Heart right ventricle (tissue), 16 donors: ENCODE results near the gene BRPF3. TPM values are rescaled to one million over a fixed set of nuclear protein-coding genes. Genes with fewer than 3 reads are reported as not detected.

ENCODE experiments used
- ATAC-seq, 8 donors: fragments of 200-7000 bp; cut with Tn5 transposase; one replicate each; pipeline ENCODE4 v1.9.1; 2020; ENCODE audit warnings: mild to moderate bottlenecking in 8 of 8, moderate library complexity in 8 of 8, moderate number of reproducible peaks in 1 of 8
- DNase-seq, 2 donors: peaks; one replicate each; pipeline ENCODE4 v3.0.0-alpha.2; 2020
- H3K27ac ChIP-seq, 10 donors: fragments of 200-600 bp; sonication (generic) in 2 of 10; one replicate each; pipeline versions ENCODE4 v1.5.0 to v1.8.0; 2020 to 2022; ENCODE audit warnings: mild to moderate bottlenecking in 3 of 10
- H3K27me3 ChIP-seq, 7 donors: fragments of 200-600 bp; one replicate each; pipeline ENCODE4 v1.8.0; 2021 to 2022; ENCODE audit warnings: mild to moderate bottlenecking in 2 of 7
- H3K36me3 ChIP-seq, 9 donors: fragments of 200-600 bp; sonication (generic) in 1 of 9; one replicate each; pipeline versions ENCODE4 v1.5.0 to v1.8.0; 2020 to 2022; ENCODE audit warnings: mild to moderate bottlenecking in 2 of 9
- H3K4me1 ChIP-seq, 9 donors: fragments of 200-600 bp; sonication (generic) in 1 of 9; one replicate each; pipeline versions ENCODE4 v1.5.0 to v1.8.0; 2020 to 2022; ENCODE audit warnings: mild to moderate bottlenecking in 4 of 9
- H3K4me3 ChIP-seq, 10 donors: fragments of 200-600 bp; sonication (generic) in 2 of 10; one replicate each; pipeline versions ENCODE4 v1.5.0 to v1.8.0; 2020 to 2022; ENCODE audit warnings: mild to moderate bottlenecking in 7 of 10, moderate library complexity in 2 of 10
- H3K9me3 ChIP-seq, 11 donors: fragments of 200-600 bp in 10 of 11; sonication (generic) in 2 of 11; one replicate each; pipeline versions ENCODE4 v1.5.0 to v1.8.0; 2013 to 2022; ENCODE audit warnings: mild to moderate bottlenecking in 2 of 11, control low read depth in 1 of 11, moderate library complexity in 1 of 11
- WGBS, 2 donors: extraction: QIAGEN DNeasy Blood & Tissue Kit; methylation state at CpG; one replicate each; pipeline ENCODE4 v1.1.7; 2013; ENCODE audit warnings: inconsistent platforms in 1 of 2; 5-methylcytosine and 5-hydroxymethylcytosine counted together
- intact Hi-C, 10 donors: fragments of 100-400 bp; cut with DNase I; formaldehyde crosslinking; loops; one replicate each; pipeline versions ENCODE4 v1.11.1 to v1.14.2; 2022
- polyA plus RNA-seq, 2 donors: library from polyadenylated mRNA; stranded (reverse); fragments of 200-250 nt; gene quantifications; one replicate each; pipeline ENCODE4 v1.2.3, GENCODE V29; 2013
- total RNA-seq, 10 donors: library from RNA; stranded (reverse); fragmentation: NEBNext Ultra II Directional in 3 of 10; extraction: Animal tissue kit (Norgen Biotek cat#: 25700) in 3 of 10; gene quantifications; one replicate each; pipeline versions ENCODE4 v1.2.1 to v1.2.4, GENCODE V29; 2021 to 2023
- TF ChIP-seq, protein P1 (sequence below), 9 donors: fragments of 200-600 bp; sonication (generic) in 2 of 9; IDR thresholded peaks; one replicate each; pipeline versions ENCODE4 v1.5.0 to v1.8.0; 2021 to 2022; ENCODE audit warnings: antibody characterized with exemption in 9 of 9, mild to moderate bottlenecking in 5 of 9, moderate library complexity in 1 of 9
- donor health status: Arrhythmogenic right ventricular cardiomyopathy.
- donor health status: ischemic (EF 13 %, LVEDD 7.1; RV severe dilation, severe dysfunction).
- donor health status: healthy with polysubstance abuse.
- donor health status: DM: no; HTN: yes; CAD: no.
- donor health status: DM: no; HTN: no; CAD: no.
- donor health status: ischemic (EF 25% LVEDD 6.9; RV normal size, moderate dysfunction).
- donor health status: ischemic (EF 25% LVEDD 5.7; RV mildly dilated, moderate dysfunction).
- donor health status: healthy.
- donor health status: DM: yes; HTN: yes; CAD: no.
- donor health status: Ischemic cardiomyopathy.
- donor health status: ischemic (EF 35%, LVEDD 5.7; RV mildly dilated, moderate dysfunction).
- donor health status: nonischemic (EF 11% LVEDD 7.7; RV severe dilation, severe dysfunction).
- donor health status: DM: yes; HTN: yes; CAD: no.
- donor health status: PGD.
- donor health status: ischemic (EF 29% LVEDD 5.4; RV normal size, mild dysfunction).
- donor health status: nonischemic (EF 23%, LVEDD 6.1; RV moderate dilation, normal function).

BRPF3 gene
- total and polyA plus RNA-seq, 12 donors, result 6.3 to 20.5 (median 16.1) TPM

DNA sequence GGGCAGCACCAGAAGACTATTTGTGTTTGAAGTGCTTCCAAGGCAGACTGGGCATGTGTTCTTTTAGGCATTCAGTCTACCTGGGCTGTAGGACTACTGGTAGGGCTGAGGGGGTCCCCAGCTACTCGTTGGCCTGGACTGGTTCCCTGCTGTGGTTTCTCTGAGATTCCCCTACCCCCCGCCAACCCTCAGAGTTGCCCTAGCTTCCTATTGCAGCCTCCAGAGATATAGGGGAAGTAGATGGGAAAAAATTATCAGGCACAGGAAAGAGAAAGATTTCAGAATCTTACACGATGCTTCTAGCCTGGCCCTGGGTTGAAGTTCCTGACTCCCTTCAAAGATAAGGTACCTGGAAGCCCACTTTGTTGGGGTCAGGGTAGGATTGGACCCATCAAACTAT lies 22.5 kb downstream of the BRPF3 start:
- no peaks in the 10 kb centered on the region for H3K9me3 ChIP-seq
- H3K4me3 ChIP-seq, result no peak overlapping the region
- WGBS, 2 donors, result 59 to 75% methylated on average over 3 of the region's 3 CpGs
- H3K4me1 ChIP-seq, result peaks cover 0 to 10% (median 0%) of the 10 kb centered on the region in 9 donors
- TF ChIP-seq, protein P1, sequence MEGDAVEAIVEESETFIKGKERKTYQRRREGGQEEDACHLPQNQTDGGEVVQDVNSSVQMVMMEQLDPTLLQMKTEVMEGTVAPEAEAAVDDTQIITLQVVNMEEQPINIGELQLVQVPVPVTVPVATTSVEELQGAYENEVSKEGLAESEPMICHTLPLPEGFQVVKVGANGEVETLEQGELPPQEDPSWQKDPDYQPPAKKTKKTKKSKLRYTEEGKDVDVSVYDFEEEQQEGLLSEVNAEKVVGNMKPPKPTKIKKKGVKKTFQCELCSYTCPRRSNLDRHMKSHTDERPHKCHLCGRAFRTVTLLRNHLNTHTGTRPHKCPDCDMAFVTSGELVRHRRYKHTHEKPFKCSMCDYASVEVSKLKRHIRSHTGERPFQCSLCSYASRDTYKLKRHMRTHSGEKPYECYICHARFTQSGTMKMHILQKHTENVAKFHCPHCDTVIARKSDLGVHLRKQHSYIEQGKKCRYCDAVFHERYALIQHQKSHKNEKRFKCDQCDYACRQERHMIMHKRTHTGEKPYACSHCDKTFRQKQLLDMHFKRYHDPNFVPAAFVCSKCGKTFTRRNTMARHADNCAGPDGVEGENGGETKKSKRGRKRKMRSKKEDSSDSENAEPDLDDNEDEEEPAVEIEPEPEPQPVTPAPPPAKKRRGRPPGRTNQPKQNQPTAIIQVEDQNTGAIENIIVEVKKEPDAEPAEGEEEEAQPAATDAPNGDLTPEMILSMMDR (IDR thresholded peaks at IDR 0.05), result no peak
- H3K27ac ChIP-seq, result no peak overlapping the region
- intact Hi-C loops, result no loop called here
- H3K36me3 ChIP-seq, result peaks cover 0 to 100% (median 60%) of the 10 kb centered on the region in 9 donors
- DNase-seq (no peak), ATAC-seq (no peak)
- H3K27me3 ChIP-seq, result no peaks in the 10 kb centered on the region

DNA sequence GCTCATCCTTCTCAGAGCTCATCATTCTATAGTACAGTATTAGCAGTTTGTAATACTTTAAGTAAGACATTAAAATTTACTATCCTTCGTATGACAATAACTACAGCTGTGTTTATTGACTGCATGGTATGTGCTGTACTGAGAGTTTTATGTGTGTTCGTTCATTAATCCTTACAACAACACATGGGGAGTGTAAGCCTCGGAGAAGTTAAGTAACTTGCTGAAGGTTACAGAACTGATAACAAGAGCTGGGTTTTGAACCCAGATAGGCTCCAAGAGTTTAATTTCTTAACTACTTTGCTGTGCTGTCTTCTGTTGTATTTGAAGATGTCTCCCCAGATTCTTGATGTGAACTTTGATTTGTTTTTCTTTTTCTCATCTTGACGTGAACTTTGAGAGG lies 23.7 kb downstream of the BRPF3 start:
- H3K27me3 ChIP-seq, result no peaks in the 10 kb centered on the region
- no peak overlapping the region for H3K4me3 ChIP-seq
- intact Hi-C loops, result no loop called here
- ATAC-seq (no peak), DNase-seq (no peak)
- H3K9me3 ChIP-seq, result no peaks in the 10 kb centered on the region
- H3K36me3 ChIP-seq, result peaks cover 0 to 100% (median 51%) of the 10 kb centered on the region in 9 donors
- TF ChIP-seq, protein P1 (IDR thresholded peaks at IDR 0.05), result no peak
- WGBS, 2 donors, result 84 to 89% methylated on average over 4 of the region's 4 CpGs
- H3K4me1 ChIP-seq, result peaks cover 0 to 20% (median 0%) of the 10 kb centered on the region in 9 donors
- no peak overlapping the region for H3K27ac ChIP-seq

DNA sequence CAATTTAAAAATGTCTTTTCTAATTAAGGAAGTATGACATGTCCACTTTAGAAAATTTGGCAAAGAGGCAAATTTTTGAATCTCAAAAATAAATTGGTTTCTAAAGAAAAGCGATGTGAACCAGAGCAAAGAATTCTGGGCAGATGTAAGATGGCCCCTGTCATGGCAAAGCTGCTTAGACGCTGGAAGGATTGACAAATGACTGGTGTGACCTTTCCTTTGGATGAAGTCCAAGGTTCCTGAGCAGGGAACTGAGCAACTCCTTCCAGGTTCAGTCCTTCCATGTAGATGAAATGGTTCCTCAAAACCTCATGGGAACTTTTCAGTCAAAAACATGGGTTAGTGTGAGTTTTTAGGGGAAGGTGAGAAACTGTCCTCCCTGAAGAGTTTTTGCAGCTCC lies 25.1 kb downstream of the BRPF3 start:
- ATAC-seq, result no peak
- H3K4me3 ChIP-seq, result no peak overlapping the region

DNA sequence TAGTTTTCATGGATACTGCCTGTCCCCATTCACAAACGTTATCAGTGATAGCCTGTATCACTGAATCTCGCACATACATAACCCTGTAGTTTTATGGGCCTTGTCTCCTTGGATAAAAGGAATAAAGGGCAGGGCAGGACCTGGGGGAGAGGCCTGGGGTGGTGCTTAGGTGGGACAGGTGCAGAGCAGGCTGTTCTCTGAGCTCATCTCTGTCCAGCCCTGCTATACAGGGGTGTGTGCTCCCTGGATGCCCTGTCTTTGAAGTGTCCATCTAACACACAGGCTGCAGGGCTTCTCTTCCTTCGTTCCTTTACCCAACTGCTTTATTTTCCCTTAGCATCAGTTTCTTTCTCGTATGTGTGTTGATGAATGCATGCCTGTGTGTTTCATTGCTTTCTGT lies 26.4 kb downstream of the BRPF3 start:
- peaks cover 0 to 12% (median 0%) of the 10 kb centered on the region in 9 donors for H3K4me1 ChIP-seq
- no peak for ATAC-seq
- H3K9me3 ChIP-seq, result no peaks in the 10 kb centered on the region
- H3K27ac ChIP-seq, result no peak overlapping the region
- WGBS, 2 donors, result 78 to 81% methylated on average over 4 of the region's 4 CpGs
- no peak overlapping the region for H3K4me3 ChIP-seq
- H3K27me3 ChIP-seq, result no peaks in the 10 kb centered on the region
- no peak for DNase-seq
- TF ChIP-seq, protein P1 (IDR thresholded peaks at IDR 0.05), result no peak
- intact Hi-C loops, result no loop called here
- H3K36me3 ChIP-seq, result peaks cover 0 to 100% (median 45%) of the 10 kb centered on the region in 9 donors

More for the DNA sequence above, 25.1 kb downstream of the BRPF3 start:
- TF ChIP-seq, protein P1 (IDR thresholded peaks at IDR 0.05), result no peak
- intact Hi-C loops, result no loop called here
- no peaks in the 10 kb centered on the region for H3K27me3 ChIP-seq
- H3K4me1 ChIP-seq, result peaks cover 0 to 15% (median 0%) of the 10 kb centered on the region in 9 donors
- H3K9me3 ChIP-seq, result no peaks in the 10 kb centered on the region
- DNase-seq, result no peak
- H3K27ac ChIP-seq, result no peak overlapping the region
- 57 to 62% methylated on average over 2 of the region's 2 CpGs for WGBS, 2 donors
- H3K36me3 ChIP-seq, result peaks cover 0 to 100% (median 47%) of the 10 kb centered on the region in 9 donors
